Activated CD8-positive, alpha-beta memory T cell treated with anti-CD3 and anti-CD28 coated beads, Interleukin-2, amount 50 U/mL, for 24 hours (primary cell): ENCODE results near the gene WNK1.
"Not testable (repeated sequence)": the region's sequence is repeated elsewhere in the genome, so short reads cannot be mapped to it uniquely, and the experiment has no call there.

Experiments
- DNase-seq: peaks from one replicate; pipeline ENCODE4 v3.0.0-alpha.2; 2020; ENCODE audit errors: extremely low read depth

Gene WNK1

GRCh38 chr12:779745-780734 lies 27.7 kb downstream of the WNK1 start:
- no peak for DNase-seq

GRCh38 chr12:780750-781379 lies 28.5 kb downstream of the WNK1 start:
- no peak for DNase-seq

- DNase-seq = no peak
These were observed 33.3 kb downstream of the WNK1 start for GRCh38 chr12:785706-786105.

- no peak for DNase-seq
These were observed 35.9 kb downstream of the WNK1 start for GRCh38 chr12:788288-788687.

- DNase-seq = not testable (repeated sequence)
These were observed 36.4 kb downstream of the WNK1 start for GRCh38 chr12:788762-789161.

GRCh38 chr12:789852-790563 lies 37.6 kb downstream of the WNK1 start:
- no peak for DNase-seq

- no peak for DNase-seq
These were observed 38.2 kb downstream of the WNK1 start for GRCh38 chr12:790608-791007.

GRCh38 chr12:793037-793436 lies 40.7 kb downstream of the WNK1 start:
- DNase-seq = no peak

GRCh38 chr12:793711-794110 lies 41.3 kb downstream of the WNK1 start:
- DNase-seq = no peak

- peak; percentile 60 for DNase-seq
These were observed 42.9 kb downstream of the WNK1 start for GRCh38 chr12:795305-795704.

- no peak for DNase-seq
These were observed 48.0 kb downstream of the WNK1 start for GRCh38 chr12:800401-800800.

- no peak for DNase-seq
These were observed 50.1 kb downstream of the WNK1 start for GRCh38 chr12:802242-803120.

- DNase-seq = no peak
These were observed 52.7 kb downstream of the WNK1 start for GRCh38 chr12:805022-805632.

- no peak for DNase-seq
These were observed 53.9 kb downstream of the WNK1 start for GRCh38 chr12:806200-806791.

GRCh38 chr12:807041-807735 lies 54.8 kb downstream of the WNK1 start:
- no peak for DNase-seq

- no peak for DNase-seq
These were observed 57.7 kb downstream of the WNK1 start for GRCh38 chr12:810116-810515.

- peak; percentile 23 for DNase-seq
These were observed 58.5 kb downstream of the WNK1 start for GRCh38 chr12:810671-811415.

GRCh38 chr12:812950-813349 lies 60.6 kb downstream of the WNK1 start:
- no peak for DNase-seq

- DNase-seq = not testable (repeated sequence)
These were observed 65.1 kb downstream of the WNK1 start for GRCh38 chr12:817456-817855.
